Measurements from ENCODE around the gene TM9SF1. TPM values are rescaled to one million over a fixed set of nuclear protein-coding genes. Genes with fewer than 3 reads are reported as not detected.

The TM9SF1 gene
- 51.6 TPM for total RNA-seq

GRCh38 chr14:24195186-24196070 lies at the start of gene TM9SF1:
TSS of gene TM9SF1 (minus strand) at chr14:24195441. CDS start at chr14:24195019, 422 bp downstream.

GRCh38 chr14:24232645-24233537 lies 37.6 kb upstream of the TM9SF1 start, which contains the start of gene GMPR2:
TSS of gene GMPR2 (plus strand) at chr14:24232929. CDS start at chr14:24233254, 325 bp downstream.

GRCh38 chr14:24232121-24232644 lies 36.9 kb upstream of the TM9SF1 start, which contains the start of gene NEDD8:
TSS of gene NEDD8 (minus strand) at chr14:24232367. CDS start at chr14:24232267, 100 bp downstream.

GRCh38 chr14:24215495-24216344 lies 20.5 kb upstream of the TM9SF1 start, which contains the start of gene MDP1:
TSS of gene MDP1 (minus strand) at chr14:24216066. CDS start at chr14:24215955, 111 bp downstream.

GRCh38 chr14:24212924-24213865 lies 18.0 kb upstream of the TM9SF1 start, which contains the start of gene CHMP4A:
TSS of gene CHMP4A (minus strand) at chr14:24213488. CDS start at chr14:24213439, 49 bp downstream.

GRCh38 chr14:24188251-24189058 lies 6.8 kb downstream of the TM9SF1 start, which contains the start of gene IPO4:
TSS of gene IPO4 (minus strand) at chr14:24188816. CDS start at chr14:24188787, 29 bp downstream.

GRCh38 chr14:24171422-24172260 lies 23.6 kb downstream of the TM9SF1 start, which contains the start of gene REC8:
TSS of gene REC8 (plus strand) at chr14:24172080. CDS start at chr14:24172553, 473 bp downstream.

GRCh38 chr14:24160850-24161804 lies 34.1 kb downstream of the TM9SF1 start, which contains the start of gene IRF9:
TSS of gene IRF9 (plus strand) at chr14:24161265. CDS start at chr14:24162145, 880 bp downstream.

GRCh38 chr14:24146978-24147760 lies 48.1 kb downstream of the TM9SF1 start, which contains the start of gene RNF31:
TSS of gene RNF31 (plus strand) at chr14:24147498. CDS start at chr14:24147699, 201 bp downstream.

GRCh38 chr14:24146453-24146977 lies 48.7 kb downstream of the TM9SF1 start, which contains the start of gene PSME2:
TSS of gene PSME2 (minus strand) at chr14:24146610. CDS start at chr14:24146581, 29 bp downstream.

GRCh38 chr14:24141097-24141880 lies 54.0 kb downstream of the TM9SF1 start, which contains the start of gene EMC9:
TSS of gene EMC9 (minus strand) at chr14:24141591. CDS start at chr14:24141304, 287 bp downstream.

